NCI-H82 (cell line): ENCODE results near the gene MEF2A.

ENCODE experiments used
- DNase-seq: peaks from one replicate; lab custom pipeline; 2025; lab: John Stamatoyannopoulos, UW

MEF2A gene

GRCh38 chr15:99706557-99707303, 140.9 kb downstream of the MEF2A start:
- no peak for DNase-seq

DNA sequence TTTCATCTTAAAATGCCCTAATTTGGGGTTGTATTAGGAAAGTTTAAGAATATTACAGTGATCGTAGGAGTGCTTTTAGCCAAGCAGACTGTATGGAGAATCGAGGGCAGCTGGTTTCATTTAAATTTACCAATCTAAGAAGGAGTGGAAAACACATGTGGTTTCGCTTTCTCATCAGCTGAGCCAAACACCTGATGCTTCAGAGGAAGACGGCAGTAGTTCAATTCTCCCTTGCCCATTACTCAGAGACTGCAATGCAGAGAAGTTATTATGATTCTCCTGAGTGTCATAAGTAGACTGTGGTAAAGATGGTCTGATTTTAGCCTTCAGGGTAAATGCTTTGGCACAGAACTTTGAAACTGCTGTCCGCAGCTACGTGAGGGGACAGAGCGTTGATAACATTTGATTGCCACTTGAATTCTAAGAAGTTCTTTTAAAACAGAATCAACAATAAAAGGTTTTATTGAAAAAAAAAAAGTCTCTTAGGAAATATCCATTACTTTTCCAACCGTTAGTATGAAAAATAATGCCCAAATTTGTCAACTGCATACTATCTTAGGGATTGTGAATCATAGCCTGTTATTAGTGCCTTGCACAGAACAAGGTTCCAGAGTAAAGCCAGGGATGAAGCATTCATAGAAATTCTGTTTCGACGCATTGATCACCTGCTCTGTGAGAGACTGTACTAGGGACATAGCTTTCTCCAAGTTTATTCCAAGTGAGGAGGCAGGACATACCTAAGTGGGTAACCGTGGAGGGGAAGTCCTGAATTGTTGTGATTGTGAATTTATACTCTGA, 141.9 kb downstream of the MEF2A start:
- DNase-seq, result no peak

- no peak for DNase-seq
These were observed 142.8 kb downstream of the MEF2A start for GRCh38 chr15:99708563-99708962.

DNA sequence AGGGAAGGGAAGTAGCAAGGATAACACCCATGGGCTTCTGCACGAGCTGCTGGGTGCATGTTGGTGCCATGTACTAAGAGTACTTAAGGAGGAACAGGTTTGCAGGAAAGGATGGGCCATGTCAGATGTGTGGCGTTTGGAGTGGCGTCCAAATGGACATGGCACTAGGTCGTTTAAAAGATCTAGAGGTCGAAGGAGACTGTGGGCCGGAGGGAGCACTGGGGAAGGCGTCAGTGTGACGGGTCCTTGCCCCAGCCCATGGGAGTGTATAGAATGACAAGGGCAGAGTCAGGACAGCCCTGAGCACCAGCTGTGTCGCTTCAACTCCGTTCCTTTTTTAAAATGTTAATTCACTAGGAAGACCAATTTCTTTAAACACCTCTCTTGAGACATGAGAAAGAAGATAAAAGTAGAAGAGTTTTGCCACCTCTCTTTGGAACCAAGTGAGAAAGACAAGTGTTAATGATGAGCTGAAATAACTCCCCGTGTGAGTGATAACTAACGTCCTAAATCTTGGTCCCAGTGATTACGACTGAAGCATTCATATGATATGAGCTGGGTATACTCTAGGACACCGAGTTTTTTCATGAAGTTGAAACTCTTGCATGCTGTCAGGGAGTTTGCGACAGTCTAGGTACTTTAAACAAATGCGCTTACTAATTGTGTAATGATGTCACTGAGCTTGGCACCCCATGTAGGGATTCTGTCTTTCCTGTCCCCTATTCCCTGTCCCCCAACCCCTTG, 143.6 kb downstream of the MEF2A start:
- no peak for DNase-seq

- DNase-seq, result no peak
These were observed 145.8 kb downstream of the MEF2A start for GRCh38 chr15:99711625-99712024.

- no peak for DNase-seq
These were observed 146.6 kb downstream of the MEF2A start for GRCh38 chr15:99712415-99712814.

DNA sequence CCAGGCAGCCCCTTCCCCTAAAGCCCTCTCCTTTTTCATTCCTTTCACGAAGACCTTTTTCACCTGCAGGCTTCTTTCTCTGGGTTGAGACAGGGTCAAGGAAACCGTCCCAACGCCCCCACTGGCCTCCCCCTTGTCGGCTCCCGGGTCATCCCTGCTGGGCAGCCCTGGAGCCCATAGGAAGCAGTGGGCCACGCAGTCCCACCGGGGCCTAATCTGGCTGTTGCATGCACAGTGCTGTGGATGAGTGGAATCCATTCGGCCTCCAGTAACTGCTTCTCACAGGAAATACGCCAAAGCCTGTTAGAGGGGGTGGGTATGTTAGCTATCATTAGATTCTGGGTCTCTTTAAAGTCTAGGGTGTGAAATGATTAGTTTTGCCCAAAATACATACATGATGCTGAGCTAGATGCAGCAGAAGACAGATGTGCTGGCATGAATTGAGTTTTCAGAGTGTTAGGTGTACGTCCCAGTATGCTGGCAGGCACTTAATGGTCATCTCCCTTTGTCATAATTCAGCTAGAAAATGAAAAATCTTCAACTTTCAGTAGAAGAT, 150.8 kb downstream of the MEF2A start:
- no peak for DNase-seq

- peak; percentile 34 for DNase-seq
These were observed 151.6 kb downstream of the MEF2A start for GRCh38 chr15:99717161-99718009.

GRCh38 chr15:99718421-99718820, 152.6 kb downstream of the MEF2A start:
- DNase-seq, result peak; percentile 9

DNA sequence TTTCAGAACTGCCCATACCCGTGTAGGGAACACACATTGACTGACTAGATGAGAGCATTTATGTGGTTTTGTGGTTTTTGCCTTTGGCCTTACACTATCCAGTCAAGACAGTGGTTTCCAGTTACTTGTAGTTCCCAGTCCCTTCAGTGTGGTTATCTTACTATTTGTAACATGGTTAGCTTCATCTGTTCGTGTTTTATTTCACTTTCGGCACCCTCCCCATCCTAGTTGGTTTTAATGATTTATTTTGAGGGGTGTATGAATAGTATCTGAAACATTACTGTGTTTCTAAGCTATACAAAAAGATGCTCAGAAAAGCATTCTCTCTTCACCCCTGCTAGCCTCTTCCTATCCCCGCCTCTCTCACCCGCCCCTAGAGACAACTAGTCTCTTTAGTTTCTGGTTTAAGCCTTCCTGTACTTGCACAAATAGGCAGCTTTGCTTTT, 153.3 kb downstream of the MEF2A start:
- DNase-seq, result no peak

GRCh38 chr15:99720533-99720932, 154.7 kb downstream of the MEF2A start:
- no peak for DNase-seq

GRCh38 chr15:99721104-99721778, 155.5 kb downstream of the MEF2A start:
- no peak for DNase-seq

DNA sequence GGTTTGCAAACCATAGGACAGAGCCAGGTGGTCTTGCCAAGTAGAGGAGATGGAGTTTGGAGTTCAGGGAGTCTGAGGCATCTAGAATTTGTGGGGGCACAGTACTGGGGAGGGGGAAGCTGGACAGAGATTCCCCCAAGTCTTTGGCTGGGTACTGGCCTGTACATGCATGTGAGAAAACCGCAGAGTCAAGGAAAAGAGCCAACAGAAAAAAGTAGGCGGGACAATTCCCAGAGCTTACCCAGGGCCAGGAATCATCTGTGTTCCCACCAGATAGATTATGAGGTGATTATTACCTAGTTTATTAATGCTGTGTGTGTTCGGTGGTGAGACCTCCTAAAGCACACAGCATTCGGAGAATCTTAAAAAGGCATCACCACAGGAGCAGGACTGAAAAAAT, 156.1 kb downstream of the MEF2A start:
- DNase-seq, result no peak

DNA sequence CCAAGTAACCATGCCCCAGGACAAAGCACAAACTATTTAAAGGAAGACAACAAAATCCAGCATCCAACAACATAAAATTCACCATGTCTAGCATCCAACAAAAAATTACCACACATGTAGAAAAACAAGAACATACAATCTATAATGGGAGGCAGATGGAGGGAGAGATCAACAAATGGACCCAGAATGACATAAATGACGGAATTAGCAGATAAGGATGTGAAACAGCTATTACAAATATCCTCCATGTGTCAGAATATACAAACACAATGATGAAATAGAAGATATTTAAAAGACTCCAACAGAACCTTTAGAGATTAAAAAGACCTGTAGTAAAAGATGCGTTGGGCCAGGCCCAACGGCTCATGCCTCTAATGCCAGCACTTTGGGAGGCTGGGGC, 156.6 kb downstream of the MEF2A start:
- no peak for DNase-seq

DNA sequence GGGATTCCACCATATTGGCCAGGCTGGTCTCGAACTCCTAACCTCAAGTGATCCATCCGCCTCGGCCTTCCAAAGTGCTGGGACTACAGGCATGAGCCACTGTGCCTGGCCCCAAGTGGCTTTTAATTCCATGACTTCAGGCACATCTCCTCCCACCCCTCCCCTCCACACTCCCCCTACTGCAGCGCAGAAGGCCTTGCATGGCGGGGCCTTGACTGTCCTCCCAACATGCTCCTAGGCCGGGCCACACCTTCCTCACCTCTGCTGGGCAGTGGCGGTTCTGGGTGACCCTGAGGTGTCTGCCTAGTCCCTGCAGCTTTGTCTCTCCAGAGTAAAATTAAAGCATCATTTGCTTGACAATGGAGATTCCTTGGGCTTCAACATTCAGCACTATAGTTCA, 160.5 kb downstream of the MEF2A start:
- DNase-seq, result no peak

DNA sequence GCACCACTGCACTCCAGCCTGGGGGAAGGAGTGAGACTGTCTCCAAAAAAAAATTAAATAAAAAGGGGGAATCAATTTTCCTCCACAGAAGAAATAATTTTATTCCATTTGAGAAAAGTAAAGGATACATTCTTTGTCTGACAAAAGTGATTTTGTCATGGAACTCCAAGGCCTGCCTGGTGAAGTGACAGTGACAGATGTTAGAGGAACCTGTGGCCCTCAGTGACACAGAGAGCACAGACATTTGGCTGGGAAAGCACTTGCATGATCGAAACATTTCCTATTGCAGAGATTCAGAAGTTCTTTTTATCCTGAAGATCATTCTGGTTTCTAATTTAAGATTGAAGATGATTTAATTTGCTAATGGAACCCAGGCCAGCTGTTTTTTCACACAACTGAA, 161.5 kb downstream of the MEF2A start:
- DNase-seq, result no peak

DNA sequence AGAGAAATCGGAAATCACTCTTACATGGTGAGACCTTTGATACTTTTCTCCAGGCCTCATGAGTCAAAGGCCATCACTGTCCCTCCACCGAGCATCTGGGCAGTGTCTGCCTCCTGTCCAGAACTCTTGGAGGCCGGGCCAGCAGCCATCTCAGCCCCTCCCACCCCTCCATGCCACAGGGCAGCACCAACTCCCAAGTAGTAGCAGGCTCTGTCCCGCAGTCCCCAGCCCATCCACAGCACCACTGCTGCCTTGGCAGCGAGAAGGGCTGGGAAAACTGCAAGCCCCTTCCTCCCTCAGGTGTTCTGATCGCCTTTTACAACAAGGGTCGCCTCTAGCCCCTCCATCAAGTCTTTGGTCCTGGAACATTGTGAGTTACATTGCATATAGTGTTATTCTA, 161.9 kb downstream of the MEF2A start:
- DNase-seq, result no peak

GRCh38 chr15:99728916-99729315, 163.1 kb downstream of the MEF2A start:
- no peak for DNase-seq

DNA sequence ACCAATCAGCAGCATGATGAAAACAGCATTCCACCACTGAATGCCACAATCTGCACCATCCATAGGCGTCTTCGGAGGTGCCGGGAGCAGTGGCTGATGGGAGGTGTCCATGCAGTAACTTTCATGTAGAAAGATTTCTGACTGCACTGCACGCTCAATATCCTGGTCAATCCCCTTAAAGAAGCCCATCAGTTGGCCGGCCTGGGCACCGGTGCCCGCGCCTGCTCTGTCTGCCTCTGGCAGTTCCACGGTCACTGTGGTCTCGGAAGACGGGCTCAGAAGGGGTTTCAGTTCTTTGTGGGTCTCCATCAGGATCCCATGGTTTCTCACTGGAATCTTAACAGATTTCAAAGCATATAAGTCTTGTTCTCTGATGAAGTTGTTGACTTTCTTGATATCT, 163.5 kb downstream of the MEF2A start:
- DNase-seq, result no peak

DNA sequence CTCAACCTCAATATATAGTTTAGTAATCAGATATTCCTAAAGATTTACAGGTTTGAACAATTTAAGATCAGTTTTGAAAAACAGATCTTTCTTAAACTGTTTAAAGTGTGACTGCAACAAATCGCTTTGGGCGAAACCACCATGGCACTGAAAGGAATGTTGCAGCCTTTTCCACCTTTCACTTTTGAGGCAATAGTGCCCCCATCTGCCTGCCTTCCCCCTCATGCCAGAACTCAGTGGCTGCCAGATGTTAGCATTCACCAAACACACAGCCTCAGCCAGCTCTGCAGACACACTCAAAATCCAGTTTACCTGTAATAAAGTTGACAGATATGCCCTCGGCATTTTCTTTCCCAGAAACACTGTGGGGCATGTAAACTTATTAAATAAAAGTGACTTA, 164.1 kb downstream of the MEF2A start:
- DNase-seq, result peak; percentile 40
